BE2C (cell line): Measurements from ENCODE around the gene TAF6.
"Not testable (repeated sequence)": the region's sequence is repeated elsewhere in the genome, so short reads cannot be mapped to it uniquely, and the experiment has no call there.

ENCODE experiments used
- DNase-seq: peaks from one replicate; pipeline ENCODE4 v3.0.0-alpha.2; 2020
- H3K27me3 ChIP-seq: fragments of 250-450 bp; sonication (Bioruptor Pico); 2 replicates; pipeline ENCODE4 v1.5.1; 2020; ENCODE audit warnings: mild to moderate bottlenecking
- H3K36me3 ChIP-seq: fragments of 250-450 bp; sonication (Bioruptor Pico); 2 replicates; pipeline ENCODE4 v1.5.1; 2020; ENCODE audit warnings: mild to moderate bottlenecking
- H3K4me1 ChIP-seq: fragments of 250-450 bp; sonication (Bioruptor Pico); 2 replicates; pipeline ENCODE4 v1.5.1; 2020
- H3K4me3 ChIP-seq: 2 replicates; pipeline ENCODE4 v1.5.1; 2011; ENCODE audit warnings: low read depth, low read length
- H3K9me3 ChIP-seq: fragments of 250-450 bp; sonication (Bioruptor Pico); 2 replicates; pipeline ENCODE4 v1.5.1; 2020
- CTCF ChIP-seq: IDR thresholded peaks from 2 replicates; pipeline ENCODE4 v1.5.1; 2012; ENCODE audit warnings: mild to moderate bottlenecking, low read depth, low read length

TAF6 gene

GRCh38 chr7:100152937-100153666 is 33.9 kb upstream of the TAF6 start:
- Histone ChIP-seq H3K9me3 (no peaks in the 10 kb centered on the region), H3K4me3 (no peak overlapping the region), H3K36me3 (peaks cover 26% of the 10 kb centered on the region), H3K27me3 (no peaks in the 10 kb centered on the region), H3K4me1 (peaks cover 20% of the 10 kb centered on the region)
- no peak for TF ChIP-seq CTCF
- DNase-seq, result peak; percentile 44

GRCh38 chr7:100152404-100152803 is 33.2 kb upstream of the TAF6 start:
- no peak for DNase-seq
- Histone ChIP-seq H3K27me3 (no peaks in the 10 kb centered on the region), H3K4me3 (no peak overlapping the region), H3K36me3 (peaks cover 26% of the 10 kb centered on the region), H3K4me1 (peaks cover 20% of the 10 kb centered on the region), H3K9me3 (no peaks in the 10 kb centered on the region)
- no peak for TF ChIP-seq CTCF

GRCh38 chr7:100148559-100149328 is 29.6 kb upstream of the TAF6 start, which contains the start of gene LAMTOR4:
Gene LAMTOR4, plus strand, starts transcription at chr7:100148918. Its CDS starts 55 bp downstream, at chr7:100148973.
- Histone ChIP-seq H3K9me3 (no peaks in the 10 kb centered on the region), H3K4me1 (peaks cover 10% of the 10 kb centered on the region), H3K4me3 (peak within 1 kb of the TSS; percentile 98), H3K27me3 (no peaks in the 10 kb centered on the region), H3K36me3 (peaks cover 2% of the 10 kb centered on the region; the same call in 1 of the 2 replicates)
- DNase-seq, result peak; percentile 99
- no peak for TF ChIP-seq CTCF

- TF ChIP-seq CTCF, result no peak
- no peak for DNase-seq
- peak overlapping the region; percentile 98 for H3K4me3 ChIP-seq
- H3K4me1 ChIP-seq, result peaks cover 4% of the 10 kb centered on the region
- no peaks in the 10 kb centered on the region; the same call in 1 of the 2 replicates for H3K36me3 ChIP-seq
- no peaks in the 10 kb centered on the region for H3K9me3 ChIP-seq
- H3K27me3 ChIP-seq, result no peaks in the 10 kb centered on the region
These were observed 29.0 kb upstream of the TAF6 start for GRCh38 chr7:100148225-100148558.

GRCh38 chr7:100147278-100147677 is 28.1 kb upstream of the TAF6 start:
- no peak for TF ChIP-seq CTCF
- H3K4me1 ChIP-seq, result no peaks in the 10 kb centered on the region

GRCh38 chr7:100146350-100146749 is 27.2 kb upstream of the TAF6 start:
- H3K9me3 ChIP-seq, H3K27me3 ChIP-seq, H3K4me1 ChIP-seq, H3K36me3 ChIP-seq, H3K4me3 ChIP-seq, DNase-seq: not testable (repeated sequence)

More at GRCh38 chr7:100147278-100147677, 28.1 kb upstream of the TAF6 start:
- Histone ChIP-seq H3K9me3 (no peaks in the 10 kb centered on the region), H3K36me3 (no peaks in the 10 kb centered on the region; the same call in 1 of the 2 replicates), H3K27me3 (no peaks in the 10 kb centered on the region), H3K4me3 (no peak overlapping the region)
- DNase-seq, result no peak
